ENCODE measurements around the gene FADS6.

Gene FADS6

DNA sequence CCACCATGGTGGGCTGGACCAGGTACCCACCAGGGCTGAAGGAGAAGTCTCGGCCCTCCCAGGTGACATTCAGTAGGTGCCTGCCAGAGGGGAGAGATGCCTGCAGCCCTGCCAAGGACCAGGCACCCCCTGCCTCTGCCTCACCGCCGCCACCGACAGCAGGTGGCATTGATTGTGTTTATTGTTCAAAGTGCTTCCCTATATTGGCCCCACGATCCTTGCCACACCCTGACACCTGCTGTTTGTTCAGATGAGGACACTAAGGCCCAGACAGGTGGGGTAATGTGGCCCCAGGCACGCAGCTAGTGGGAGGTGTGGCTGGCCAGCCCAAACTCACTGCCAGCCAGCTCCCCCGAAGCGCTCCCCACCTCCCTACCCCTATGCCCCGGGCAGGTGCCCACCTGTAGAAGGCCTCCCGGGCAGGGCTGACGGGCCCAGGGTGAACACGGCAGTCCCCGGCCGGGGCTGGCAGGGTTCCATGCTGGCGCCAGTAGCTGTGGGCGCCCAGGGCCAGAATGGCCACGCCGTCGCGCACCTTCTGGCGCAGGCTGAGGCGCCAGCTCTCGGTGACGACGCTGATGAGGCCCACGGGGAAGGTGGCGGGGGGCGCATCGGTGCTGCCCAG is 41.7 kb downstream of the FADS6 start:
- no peak for DNase-seq

DNA sequence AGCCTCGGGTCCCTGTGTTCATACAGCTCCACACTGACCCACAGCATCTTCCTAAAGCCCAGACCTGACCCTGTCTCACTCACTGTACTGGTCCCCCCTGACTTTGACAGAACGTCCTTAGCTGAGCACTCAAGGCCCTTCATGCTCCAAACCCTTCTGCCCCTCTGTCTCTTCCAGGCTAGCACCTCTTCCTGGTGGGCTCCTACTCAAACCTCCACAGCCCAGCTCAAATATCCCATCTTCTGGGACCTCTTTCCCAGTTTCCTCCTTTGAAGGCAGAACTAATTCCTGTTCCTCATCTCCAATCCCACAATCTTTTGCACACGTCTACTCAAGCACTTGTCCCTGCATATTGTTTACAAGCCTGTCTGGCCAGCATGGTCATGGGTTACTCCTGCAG is 42.5 kb downstream of the FADS6 start:
- no peak for DNase-seq

- DNase-seq: no peak
These were observed 43.1 kb downstream of the FADS6 start for GRCh38 chr17:74850310-74850709.

DNA sequence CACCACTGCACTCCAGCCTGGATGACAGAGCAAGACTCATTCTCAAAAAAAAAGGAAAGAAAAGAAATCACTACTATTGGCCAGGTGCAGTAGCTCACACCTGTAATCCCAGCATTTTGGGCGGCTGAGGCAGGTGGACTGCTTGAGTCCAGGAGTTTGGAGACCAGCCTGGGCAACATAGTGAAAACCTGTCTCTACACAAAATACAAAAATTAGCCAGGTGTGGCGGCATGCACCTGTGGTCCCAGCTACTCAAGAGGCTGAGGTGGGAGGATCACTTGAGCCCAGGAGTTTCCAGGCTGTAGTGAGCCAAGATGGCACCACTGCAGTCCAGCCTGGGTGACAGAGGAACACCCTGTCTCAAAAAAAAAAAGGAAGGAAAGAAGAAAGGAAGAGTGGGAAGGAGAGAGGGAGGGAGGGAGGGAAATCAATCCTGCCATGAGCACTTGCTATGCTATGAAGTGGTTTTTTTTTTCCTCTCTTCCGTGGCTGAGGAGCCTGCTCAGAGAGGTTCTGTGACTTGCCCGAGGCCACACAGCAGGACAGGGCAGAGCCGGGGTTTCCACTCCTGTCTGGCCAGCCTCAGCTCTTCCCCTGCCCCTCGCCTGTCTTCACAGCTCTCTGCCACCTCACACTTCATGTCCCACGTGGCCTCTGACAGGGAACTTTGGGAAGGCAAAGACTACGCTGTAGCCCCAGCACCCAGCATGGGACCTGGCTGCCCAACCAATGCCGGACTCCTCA is 44.6 kb downstream of the FADS6 start:
- DNase-seq: no peak

DNA sequence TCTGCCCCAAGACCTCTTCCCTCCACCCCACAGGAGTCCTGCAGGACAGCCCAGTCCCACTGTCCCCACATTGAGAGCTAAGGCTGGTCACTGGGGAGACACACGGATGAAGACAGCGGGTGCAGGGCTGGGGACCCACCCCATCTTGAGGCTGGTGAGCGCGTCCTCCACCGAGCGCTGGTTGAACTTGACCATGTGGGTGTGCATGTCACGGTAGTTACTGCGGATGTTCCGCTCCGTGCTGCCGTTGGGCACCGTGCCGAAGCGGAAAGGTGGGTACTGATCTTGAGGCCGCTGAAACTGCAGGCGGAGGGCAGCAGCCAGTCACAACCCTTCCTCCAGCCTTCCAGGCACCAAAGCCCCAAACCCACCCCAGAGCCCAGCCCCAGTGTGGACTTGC is 46.8 kb downstream of the FADS6 start:
- no peak for DNase-seq

- no peak for DNase-seq
These were observed 50.1 kb downstream of the FADS6 start for GRCh38 chr17:74843352-74843627.

GRCh38 chr17:74842599-74843351 is 50.7 kb downstream of the FADS6 start:
- no peak for DNase-seq

GRCh38 chr17:74842146-74842598 is 51.3 kb downstream of the FADS6 start:
- DNase-seq: no peak

DNA sequence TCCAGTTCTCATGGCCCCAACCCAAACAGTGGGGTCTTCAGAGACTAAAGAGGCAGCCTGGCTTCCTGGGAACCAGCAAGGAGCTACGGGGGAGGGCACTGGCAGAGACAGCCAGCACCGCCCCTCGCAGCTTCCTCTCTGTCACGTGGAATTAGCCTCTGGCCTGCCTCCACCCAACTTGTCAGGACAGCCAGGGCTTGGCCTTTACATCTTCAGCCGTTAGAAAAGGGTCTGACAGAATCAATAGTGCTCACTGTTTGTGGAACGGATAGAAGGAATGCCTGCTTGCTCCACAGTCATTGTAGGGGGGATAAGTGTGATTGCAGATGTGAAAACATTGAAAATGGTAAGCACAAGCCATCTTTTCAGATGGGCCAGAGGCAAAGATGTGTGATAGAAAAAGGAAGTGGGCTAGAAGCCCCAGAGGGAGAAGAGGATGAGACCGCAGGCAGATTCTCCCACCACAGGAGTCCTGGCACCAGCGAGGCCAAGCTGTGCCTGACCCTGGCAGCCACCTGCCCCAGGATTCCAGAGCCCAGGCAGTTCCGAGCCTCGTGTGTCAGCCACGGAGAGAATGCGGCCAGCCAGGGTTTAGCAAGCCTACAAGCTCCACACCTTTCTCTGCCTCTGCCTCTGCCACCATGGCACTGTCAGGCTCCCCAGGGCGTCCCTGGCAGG is 52.3 kb downstream of the FADS6 start:
- no peak for DNase-seq

- no peak for DNase-seq
These were observed 53.2 kb downstream of the FADS6 start for GRCh38 chr17:74839990-74840852.

- no peak for DNase-seq
These were observed 55.2 kb downstream of the FADS6 start for GRCh38 chr17:74838274-74838673.

DNA sequence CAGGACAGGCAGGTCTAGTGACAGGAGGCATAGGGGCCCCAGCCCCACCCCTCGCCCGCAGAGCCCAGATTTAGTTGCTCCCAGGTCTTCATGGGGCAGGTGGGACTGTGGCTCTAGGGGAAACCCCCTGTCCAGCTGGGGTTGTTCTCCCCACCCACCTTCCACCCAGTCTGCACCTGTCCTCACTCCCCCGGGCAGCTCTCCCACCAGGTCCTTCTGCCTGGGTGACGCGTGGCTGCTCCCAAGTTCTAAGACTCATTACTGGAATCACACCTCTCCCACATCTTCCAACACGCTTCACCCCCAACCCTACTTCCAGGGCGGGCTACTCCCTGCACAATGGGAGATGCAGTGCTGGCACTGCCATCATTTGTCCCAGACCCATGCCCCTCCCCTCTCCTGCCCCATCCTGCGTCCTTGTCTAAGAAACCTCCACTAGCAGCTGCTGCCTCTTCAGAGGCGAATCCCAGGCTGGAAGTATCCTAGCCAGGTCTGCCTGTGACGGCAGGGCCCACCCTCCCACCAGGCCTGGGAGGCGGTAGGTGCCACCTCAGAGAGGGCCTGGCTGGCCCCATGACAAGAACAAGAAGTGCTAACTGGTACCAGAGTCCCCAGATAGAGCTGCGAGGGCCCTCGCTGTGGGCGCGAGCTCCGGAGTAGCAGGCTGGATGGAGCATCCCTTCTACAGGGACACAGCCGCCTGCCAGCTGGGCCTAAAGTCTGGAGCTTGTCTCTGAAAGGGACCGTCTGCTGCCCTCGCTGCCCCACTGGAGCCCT is 56.6 kb downstream of the FADS6 start:
- DNase-seq: no peak

GRCh38 chr17:74836191-74836590 is 57.2 kb downstream of the FADS6 start:
- DNase-seq: no peak

GRCh38 chr17:74833501-74834377 is 59.7 kb downstream of the FADS6 start:
- DNase-seq: no peak

DNA sequence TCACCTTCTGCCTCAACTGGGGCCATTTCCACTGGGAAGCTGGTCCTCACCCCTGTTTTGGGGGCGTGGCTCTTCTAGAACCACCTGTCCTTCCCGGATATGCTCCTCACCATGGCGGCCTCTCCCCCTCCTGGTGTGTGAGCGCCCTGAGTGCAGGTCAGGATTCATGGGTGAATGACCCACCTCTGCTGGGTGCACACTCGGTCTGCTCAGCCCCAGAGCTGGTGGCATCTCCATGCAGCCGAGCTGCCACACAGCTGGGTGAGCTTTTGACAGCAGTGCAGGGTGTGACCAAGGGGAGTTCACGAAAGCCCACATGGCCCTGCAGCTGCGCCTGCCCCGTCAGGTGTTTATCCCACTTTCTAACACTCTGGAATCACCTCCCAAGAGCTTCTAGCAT is 61.0 kb downstream of the FADS6 start:
- no peak for DNase-seq

- DNase-seq: no peak
These were observed 61.8 kb downstream of the FADS6 start for GRCh38 chr17:74831444-74832146.

DNA sequence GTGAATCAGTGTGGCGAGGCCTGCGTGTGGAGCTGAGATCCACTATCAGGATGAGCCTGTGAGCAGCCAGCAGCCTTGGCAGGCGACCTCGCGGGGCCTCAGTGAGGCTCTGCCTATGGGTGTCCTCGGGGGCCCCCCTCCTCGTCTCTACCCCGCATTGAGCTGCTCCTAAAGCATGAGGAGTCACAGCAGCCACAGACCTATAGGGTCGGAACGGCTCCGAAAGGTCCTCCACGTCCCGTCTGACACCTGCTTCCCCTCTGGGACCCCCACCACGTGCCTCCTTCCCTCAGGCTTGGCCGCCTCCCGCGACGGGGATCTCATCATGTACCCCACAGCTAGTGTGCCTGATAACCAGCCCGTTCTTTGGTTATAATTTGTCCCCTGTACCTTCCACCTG is 62.6 kb downstream of the FADS6 start:
- DNase-seq: no peak

GRCh38 chr17:74827800-74828199 is 65.6 kb downstream of the FADS6 start:
- no peak for DNase-seq

All from CD4-positive, alpha-beta T cell treated with Interleukin-12 subunit alpha and Interleukin-12 subunit beta, for 1 hour (primary cell).